Left forelimb (tissue), 1 donor: ENCODE data around the gene LDB2.

Source experiments
- DNase-seq: peaks from one replicate; pipeline ENCODE4 v3.0.0-alpha.2; 2018; ENCODE audit warnings: low spot score

LDB2 gene

DNA sequence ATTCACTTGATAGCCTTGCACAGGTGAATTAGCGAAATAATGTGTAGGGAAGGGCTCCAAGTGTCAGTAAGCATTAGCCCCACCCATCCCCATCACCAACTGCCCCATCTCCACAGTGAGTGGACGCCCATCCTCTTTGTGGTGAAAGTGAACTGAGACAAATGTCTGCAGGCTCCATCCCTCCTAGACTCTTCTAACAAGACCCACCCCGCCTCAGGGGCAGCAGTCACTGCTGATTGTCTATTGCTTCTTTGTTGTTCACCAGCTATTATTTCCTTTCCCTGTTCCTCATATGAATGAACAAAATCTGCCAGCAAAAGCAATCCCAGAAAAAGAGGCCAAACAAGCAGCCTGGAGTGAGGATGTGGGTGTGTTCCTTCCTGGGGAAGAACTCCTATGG, 96.4 kb downstream of the LDB2 start:
- no peak for DNase-seq

DNA sequence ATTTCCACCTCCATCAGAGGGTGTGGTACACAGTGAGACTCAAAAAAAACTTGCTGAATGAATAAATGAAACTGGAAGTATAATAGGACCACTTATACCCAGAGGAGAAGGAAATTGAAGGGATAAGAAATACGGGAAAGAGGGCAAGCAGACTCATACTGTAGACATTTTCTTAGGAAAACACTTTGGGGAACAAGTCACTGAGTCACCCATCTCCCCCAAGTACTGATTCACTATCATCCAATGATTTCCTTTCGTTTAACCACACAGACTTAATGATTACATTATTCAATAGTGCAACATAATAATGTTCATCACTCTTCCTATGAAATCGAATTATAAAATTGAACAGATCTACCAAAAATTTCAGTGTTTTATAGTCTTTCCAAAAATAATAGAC, 97.1 kb downstream of the LDB2 start:
- no peak for DNase-seq

DNA sequence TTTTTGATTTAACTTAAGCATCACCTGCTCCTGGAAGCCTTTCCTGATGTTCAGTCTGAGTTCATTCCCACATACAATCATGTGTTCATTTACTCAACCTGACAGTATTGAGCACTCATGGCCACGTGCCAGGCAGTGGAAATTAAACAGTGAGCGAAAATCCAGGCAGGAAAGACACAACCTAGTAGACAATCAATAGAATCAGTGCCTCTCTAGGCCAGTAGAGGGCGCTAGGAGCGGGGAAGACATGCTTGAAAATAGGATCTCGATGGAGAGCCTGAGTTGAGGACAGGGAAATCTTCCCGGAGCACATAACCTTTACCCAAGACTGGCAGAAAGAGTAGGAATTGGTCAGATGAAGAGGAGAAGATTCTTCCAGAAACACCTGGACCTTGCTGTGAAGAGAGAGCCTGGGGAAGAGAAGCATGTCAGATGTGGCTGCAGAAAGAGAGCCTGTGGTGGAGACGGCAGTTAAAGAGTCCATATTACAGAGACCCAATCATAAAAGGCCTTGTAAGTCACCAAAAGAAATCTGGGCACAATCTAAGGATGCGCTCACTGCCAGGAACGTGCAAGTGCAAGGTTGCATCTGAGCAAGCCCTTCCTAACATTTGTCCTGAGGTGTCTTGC, 103.5 kb downstream of the LDB2 start:
- DNase-seq: no peak

DNA sequence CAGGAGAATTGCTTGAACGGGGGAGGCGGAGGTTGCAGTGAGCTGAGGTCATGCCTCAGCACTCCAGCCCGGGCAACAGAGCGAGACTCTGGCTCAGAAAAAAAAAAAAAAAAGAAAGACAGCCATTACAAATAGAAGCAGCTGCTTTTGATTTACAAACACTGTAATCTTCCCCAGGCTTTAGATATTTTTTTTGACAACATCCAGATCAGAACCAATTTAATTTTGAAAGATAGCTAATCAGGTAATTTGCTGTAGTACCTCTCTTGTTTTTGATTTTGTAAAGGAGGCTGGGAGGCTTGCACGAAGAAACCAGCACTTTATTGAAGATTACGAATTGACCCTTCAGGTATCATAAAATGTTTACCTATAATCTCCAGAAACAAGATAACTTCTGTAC, 107.0 kb downstream of the LDB2 start:
- DNase-seq: no peak

DNA sequence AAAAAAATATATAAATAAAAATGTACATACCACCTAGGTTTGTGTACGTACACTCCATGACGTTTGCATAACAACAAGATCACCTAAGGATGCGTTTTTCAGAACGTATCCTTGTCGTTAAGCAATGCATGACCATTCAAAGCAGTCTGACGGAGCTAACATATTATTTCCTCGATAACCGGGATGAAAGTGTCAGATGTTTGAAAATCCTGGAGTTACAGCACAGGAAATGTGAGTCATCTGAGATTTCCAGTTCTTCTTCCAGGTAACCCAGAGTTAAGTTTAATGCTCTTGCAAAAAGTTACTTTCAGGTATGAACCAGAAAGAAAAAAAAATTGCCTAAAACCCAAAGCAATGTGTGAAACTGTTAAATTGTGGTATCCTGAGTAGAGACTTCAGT, 107.9 kb downstream of the LDB2 start:
- no peak for DNase-seq

DNA sequence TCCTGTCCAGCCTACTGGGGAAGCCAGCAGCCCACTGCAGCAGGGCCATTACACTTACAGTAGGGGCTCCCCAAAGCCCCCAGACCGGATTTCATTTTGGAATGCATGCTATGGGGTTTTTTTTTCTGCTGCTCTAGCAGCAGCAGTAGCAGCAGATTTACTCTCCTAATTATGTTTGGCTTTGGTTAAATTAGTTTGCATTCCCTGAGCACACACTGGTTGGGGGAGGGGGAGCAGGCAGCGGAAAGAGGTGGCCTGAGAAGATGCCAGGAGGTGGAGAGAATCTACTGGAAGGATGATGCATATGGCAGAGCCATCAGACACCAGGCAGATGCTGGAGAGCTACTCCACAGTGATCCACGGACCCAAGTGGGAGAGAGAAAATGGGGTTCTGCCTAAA, 109.6 kb downstream of the LDB2 start:
- DNase-seq: no peak

DNA sequence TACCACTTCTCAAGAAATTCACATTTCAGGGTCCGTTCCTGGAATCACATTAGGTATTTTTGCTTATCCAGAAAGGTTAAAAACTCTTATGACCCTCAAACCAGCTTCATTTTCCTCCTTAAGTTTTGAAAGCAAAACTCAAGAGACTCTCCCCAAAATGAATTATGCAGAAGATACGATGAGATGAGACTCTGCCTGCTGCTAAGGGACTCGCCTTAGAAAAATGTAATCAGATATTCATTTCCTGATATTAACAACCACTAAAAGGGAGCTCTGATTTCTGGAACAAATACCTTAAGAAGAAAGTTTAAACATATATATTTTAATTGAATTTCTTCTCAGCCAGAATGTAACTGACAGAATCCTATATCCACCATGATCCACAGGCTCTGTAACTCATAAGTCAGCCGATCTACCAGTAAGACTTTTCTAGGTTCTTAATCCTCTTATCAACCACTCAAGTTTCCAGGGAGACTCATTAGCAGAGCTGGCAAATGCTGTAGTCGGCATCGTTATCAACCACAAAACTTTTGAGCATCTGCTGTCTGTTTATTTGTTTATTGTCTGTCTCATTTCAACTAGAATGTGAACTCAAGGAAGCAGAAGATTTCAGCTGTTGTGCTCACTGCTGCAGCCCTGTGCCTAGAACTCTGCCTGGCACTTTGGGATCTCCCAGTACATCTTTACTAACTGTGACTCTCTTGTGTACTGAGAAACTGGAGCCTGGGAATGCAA, 112.5 kb downstream of the LDB2 start:
- no peak for DNase-seq

DNA sequence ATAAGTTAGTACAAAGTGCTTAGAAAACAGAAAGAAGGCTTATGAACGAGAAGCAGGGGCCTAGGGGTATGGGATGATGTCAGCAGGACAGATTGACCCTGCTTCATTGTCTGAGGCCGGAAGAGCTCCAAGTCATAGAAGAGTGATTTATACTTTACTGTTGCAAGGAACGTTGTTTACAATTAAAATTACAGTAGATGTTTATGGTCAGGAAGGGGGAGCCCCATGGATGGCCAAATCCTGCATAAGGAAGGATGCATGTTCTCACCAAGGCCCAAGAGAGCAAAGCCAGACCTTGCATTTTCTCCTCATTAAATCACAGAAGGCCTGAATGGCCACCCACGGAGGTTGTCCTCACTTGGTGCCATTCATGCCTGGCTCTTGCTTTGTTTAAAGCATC, 115.3 kb downstream of the LDB2 start:
- DNase-seq: no peak

DNA sequence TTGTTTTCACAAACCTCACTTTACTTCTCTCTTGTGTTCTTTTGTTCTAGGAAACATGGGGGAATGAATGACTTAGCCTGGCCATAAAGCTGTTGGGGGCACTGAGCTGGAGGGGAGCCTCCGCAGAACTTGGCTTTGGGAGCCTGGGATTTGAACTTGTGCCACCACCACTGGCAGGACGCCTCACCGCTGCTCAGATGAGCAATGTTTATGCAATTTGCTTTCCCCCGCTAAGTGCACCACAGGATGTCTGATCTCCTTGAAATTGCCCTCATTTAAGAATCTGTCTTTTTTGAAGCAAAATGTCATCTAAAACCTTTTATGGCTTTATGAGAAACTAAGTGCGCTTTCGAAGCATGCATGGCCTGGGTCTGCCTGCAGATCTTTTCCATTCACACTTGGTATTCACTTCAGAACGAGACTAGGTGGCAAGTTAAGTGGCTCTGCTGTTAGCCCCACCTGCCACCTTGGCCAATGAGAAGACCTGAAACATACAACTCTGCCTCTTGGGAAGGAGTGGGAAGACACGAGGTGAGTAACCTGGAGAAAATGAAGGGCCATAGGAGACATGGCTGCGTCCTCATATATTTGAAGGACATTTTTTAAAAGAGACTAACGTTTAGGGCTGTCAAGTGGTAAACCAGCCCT, 119.3 kb downstream of the LDB2 start:
- DNase-seq: no peak

DNA sequence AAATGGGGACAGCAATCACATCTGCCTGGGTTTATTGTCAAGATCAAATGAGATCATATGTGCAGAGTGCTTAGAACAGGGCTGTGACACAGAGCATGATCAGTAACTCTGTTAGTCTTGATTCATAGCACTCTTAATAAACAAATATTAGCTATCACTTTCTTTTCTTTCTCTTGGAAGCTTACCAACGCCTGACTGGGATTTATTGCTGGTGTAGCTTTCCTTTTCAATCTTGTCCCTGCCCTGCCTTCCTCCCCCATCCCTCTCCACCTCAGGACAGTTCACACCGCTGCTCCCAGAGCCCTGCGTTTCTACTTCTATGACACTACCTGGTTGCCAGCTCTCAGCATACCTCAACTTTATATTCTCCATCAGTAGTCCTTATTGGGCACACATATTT, 120.7 kb downstream of the LDB2 start:
- no peak for DNase-seq

DNA sequence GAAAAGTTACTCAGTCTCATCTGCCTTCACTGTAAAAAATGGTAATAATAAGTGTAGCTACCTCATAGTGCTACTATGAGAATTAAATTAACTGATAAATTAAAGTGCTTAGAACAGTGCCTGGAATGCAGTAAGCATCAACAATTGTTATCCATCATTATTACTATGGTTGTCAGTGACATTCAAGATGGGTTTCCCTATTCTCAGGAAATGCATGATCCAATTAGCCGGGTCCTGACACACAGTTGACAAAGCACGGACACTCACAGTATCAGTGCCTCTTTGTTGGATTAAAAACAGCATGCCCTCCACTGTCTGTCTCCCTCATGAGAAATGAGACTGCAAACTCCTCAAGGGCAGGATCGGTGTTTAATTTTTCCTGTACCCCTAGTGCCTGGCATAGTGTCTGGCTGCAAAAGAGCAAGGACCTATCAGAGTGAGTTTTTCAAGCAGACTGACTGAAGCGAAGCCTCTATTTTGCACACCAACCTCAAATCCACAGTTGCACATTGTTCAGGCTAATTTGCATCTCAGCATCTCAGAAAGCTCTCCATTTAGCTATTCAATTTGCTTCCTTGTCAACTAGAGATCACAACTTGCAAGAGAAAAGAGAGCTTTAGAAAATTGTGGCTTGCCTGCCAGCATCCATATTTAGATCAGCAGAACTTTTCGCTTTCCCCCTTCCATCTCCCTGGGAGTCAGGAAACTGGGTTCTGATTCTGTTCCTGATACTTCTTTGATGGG, 122.9 kb downstream of the LDB2 start:
- no peak for DNase-seq

DNA sequence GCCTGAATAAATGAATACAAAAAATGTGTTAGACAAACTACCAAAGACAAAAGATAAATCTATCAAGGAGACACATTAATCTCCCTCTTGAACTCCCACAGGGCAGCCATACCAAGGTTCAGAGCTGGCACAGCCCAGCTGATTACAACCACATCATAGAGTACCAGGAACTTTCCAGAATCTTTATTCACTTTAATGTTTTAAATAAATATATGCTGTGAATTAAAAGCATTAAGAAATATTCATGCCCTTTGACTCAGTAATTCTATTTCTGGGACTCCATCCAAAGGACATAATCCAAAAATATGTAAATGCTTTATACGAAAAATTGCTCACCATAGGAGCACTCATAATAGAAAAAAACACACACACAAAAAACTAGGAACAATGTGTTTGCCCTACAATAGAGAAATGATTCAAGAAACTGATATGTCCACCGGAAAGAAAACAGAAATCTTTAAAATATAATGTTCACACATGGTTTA, 126.0 kb downstream of the LDB2 start:
- no peak for DNase-seq

DNA sequence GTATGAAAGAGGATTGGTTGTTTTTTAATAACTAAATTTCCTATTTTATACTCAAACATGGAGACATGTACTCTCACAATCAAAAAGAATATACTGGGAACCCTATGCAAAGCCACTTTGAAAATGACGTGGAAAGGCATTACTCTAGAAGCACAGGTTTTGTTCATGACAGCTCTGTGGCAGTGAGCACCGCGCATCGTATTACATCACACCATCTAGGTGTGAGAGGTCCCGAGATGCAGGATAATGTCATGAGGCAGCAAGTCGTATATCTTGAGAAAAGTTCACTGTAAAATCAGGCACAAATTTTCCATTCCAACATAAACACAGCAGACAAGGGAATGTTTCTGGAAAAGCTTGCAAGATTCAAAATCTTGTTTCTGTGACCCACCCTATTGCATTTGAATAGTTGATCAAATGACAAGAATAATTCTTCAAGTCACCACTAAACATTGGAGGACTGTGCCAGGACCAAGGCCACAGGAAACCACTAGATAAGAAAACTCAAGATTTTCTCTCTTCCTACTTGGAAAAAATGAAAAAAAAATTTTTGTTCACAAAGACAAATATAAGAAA, 127.6 kb downstream of the LDB2 start:
- DNase-seq: no peak

DNA sequence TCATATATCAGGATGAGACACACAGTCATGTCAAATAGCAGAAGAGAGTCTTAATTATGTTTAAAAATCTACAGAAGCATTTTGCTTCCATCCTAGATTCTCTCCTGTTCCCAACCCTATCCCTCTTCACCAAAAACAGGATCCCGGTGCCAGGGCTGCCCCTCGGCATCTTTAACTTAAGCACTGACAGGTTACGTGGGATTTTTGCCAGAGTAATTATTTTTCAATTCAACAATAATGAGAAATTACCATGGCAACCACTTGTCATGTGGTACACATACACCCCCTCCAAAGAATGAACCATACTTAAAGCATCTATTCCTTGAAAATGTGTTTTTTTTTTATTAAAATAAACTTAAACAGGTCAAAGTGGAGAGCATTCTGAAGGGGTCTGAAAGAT, 130.6 kb downstream of the LDB2 start:
- DNase-seq: no peak

DNA sequence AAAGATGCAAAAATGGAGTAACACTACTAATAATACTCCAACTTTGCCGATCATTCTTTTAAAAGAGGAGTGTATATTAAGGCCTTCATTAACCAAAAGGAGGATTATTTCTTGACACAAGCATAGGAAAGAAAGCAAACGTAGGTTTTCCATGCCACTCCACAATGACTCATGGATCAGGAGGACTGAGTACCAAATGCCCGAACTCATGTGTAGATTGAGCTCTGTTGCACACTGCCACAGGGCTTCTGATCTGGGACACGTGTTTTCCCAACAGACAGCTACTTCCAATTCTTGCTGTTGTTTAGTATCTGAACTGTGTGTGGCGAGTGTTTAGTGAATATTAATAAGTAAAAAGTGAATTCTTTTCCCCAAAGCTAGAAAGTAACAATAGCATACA, 131.2 kb downstream of the LDB2 start:
- DNase-seq: no peak

DNA sequence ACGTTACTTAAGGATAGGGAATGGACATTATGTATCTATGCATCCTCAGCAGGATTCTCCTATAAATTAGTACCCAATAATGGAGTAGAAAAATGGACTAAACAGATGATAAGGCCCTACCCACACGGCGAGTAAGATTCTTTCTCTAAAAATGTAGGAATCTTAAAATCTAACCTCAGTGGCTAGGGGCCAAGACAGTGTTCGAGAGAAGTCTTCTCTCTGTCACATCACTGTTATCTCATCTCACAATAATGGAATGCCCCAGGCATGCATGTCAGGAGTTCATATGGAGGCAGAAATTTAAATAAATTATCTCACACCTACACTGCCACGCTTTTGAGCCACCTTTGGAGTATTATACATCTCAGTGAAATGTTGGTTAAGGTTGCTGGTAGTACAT, 132.9 kb downstream of the LDB2 start:
- no peak for DNase-seq

DNA sequence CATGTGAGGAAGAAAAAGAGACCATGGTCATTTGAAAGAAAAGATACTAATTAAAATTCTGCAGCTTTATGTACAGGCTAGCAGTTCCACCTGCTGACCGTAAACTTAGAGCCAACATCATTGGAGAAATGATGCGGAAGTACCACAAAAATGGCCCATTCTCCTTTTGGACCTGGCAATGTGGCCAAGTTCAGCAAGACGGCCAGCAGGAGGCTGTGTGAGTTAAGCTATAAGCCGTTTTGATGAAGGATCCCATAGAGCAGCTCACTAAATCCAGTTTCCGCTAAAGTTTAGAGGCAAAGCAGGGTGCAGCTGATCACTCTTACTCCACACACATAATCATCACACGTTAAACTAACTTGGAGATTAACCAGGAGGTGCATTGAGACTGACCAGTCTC, 133.8 kb downstream of the LDB2 start:
- DNase-seq: no peak

DNA sequence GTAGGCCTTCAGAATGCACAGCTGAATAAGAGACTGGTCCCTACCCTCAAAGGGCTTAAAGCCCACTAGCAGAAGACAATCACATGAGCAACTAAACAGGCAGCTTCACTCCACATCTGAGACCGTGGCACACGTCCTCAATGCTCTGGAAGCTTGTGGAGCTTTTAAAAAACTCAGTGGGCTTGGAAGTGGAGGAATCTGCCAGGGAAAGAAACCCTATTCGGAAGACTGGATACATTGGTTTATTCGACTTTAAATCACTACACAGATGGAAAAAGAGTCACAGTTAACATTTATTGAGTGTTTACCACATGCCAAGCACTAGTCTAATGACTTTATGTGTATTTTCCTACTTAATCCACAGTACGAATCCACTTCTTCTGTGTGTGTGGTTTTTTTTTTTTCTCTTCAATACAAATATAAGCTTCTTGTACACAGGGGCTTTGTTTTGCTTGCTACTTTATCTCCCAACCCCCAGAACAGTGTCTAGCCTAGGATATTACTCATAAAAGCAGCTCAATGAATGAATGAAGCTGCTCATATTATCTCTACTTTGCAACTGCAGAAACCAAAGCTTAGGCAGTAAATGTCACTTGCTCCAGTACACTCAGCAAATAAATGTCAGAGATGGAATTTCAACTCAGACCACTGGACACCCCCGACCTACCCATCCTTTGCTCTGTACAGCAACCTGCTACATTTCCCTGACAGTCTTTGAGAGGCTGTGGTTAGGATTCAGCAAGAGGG, 137.7 kb downstream of the LDB2 start:
- no peak for DNase-seq

DNA sequence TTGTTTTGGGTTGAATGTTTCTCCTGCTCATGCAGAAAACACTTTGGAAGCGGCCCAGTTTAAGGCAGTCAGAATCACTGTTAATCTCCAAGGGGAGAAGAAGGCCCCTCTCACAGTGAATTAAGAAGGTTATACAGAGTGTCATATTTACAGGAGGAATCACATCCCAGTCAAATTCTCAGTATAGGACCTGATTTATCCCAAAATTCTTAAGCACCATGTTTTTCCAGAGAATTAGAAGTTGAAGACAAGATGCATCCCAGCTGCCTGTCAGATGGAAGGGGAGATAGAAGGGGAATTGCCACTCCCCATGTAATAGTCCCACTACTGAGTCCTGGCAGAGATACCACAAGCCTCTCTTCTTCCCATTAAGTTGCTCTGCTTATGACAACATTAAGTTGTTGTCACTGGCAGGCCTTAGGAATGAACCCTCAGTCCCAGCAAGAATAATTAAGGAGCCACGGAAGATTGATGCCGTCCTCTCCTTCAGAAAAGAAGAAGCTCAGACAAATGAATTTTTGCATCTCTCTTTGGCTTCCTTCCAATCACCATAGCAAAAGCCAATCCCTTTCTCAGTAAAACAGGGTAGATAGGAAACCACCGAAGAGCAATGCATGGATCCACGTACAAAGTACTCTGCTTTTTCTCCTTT, 138.4 kb downstream of the LDB2 start:
- DNase-seq: no peak

DNA sequence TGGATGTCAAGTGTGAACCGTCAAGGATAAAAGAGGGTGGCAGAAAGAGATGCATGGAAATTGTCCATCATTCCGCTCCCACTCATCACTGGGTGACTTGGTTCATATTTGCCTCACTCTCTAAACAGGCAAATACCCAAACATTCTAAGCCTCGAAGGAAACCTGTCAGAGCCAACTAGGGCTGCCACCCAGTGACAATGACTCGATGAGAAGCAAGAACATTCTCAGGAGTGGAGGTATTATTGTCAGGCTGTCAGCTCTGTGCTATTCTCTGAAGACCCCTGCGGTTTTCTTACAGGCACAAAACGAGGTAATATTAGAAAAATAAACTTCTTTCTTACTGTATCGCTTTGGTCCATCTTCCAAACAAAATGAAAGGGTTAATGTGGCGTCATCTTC, 139.6 kb downstream of the LDB2 start:
- DNase-seq: no peak

DNA sequence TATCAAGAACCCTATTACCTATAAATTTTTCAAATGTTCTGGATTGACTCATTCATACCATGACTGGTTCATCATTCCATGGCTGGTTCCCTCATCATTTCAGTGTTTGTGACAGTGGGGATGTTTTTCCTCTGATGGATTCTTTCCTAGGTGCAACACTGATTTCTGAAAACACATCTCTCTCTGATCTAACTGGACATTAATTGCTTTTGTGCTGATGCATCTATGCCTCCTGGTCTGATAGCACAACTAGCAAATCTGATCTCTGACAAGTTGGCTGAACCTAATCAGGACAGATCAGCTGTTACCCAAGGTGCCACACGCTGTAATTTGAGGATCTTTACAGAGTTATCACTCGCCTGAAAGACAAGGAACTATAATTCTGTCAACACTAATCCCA, 140.2 kb downstream of the LDB2 start:
- no peak for DNase-seq
